K562 (cell line): ENCODE measurements around the gene TSPAN3. TPM values are rescaled to one million over a fixed set of nuclear protein-coding genes. Genes with fewer than 3 reads are reported as not detected.

Source experiments
- ATAC-seq: fragments of 200-7000 bp; cut with Tn5 transposase; 3 replicates; pipeline ENCODE4 v1.9.1; 2020; ENCODE audit warnings: moderate library complexity
- BruUV-seq: library from RNA; stranded (reverse); fragments of 400-500 nt; replicated peaks from 2 replicates; lab custom pipeline; 2021; lab: Mats Ljungman, UMichigan
- CTCF ChIA-PET: fragments of 300-600 bp; formaldehyde crosslinking; extraction: SDS; loops from one replicate; lab custom pipeline; 2021; ENCODE audit warnings: low intra/inter-chr PET ratio; lab: Yijun Ruan, JAX
- POLR2A ChIA-PET: fragments of 300-600, 350-650 bp; sonication (Branson Sonifier 250); formaldehyde crosslinking; extraction: SDS; loops from one replicate; lab custom pipeline; 2021; ENCODE audit warnings: antibody characterized with exemption, inconsistent platforms; lab: Yijun Ruan, JAX
- DNase-seq, 4 experiments: peaks; one replicate each; pipeline versions ENCODE4 v3.0.0 to v3.0.0-alpha.2; 2011 to 2018; ENCODE audit warnings: low spot score in 3 of 4, mixed read lengths in 3 of 4; ENCODE audit errors: extremely low read depth in 1 of 4
- FAIRE-seq: peaks from 2 replicates; lab custom pipeline; 2011; peaks lifted over from hg19 to GRCh38; lab: Jason Lieb, UNC
- H2AFZ ChIP-seq: 2 replicates; pipeline ENCODE4 v1.6.0; 2011; ENCODE audit warnings: low read depth, low read length, control low read depth, inconsistent platforms
- H3K27ac ChIP-seq: fragments of 200-600 bp; 3 replicates; pipeline ENCODE4 v1.8.0; 2011; ENCODE audit warnings: low read depth, mild to moderate bottlenecking, control low read depth, inconsistent platforms, low read length, moderate library complexity, mixed read lengths; ENCODE audit errors: extremely low read depth
- H3K27me3 ChIP-seq, 2 experiments: fragments of 300-600 bp in 1 of 2; 2 replicates in 1 of 2; 3 replicates in 1 of 2; pipeline versions ENCODE4 v1.6.0 to v1.8.0; 2011; ENCODE audit warnings: inconsistent platforms in 2 of 2, low read length in 2 of 2, mild to moderate bottlenecking in 1 of 2, mixed read lengths in 1 of 2, moderate library complexity in 1 of 2; ENCODE audit not compliant: control insufficient read depth in 2 of 2, insufficient read depth in 2 of 2
- H3K36me3 ChIP-seq: fragments of 300-600 bp; 3 replicates; pipeline ENCODE4 v1.8.0; 2011; ENCODE audit warnings: mild to moderate bottlenecking, low read length, inconsistent platforms; ENCODE audit not compliant: control insufficient read depth, insufficient read depth
- H3K4me1 ChIP-seq, 2 experiments: fragments of 200-600 bp in 1 of 2; replicated peaks in 1 of 2; 2 replicates in 1 of 2; 3 replicates in 1 of 2; pipeline versions ENCODE4 v1.5.1 to v1.8.0; 2011; ENCODE audit warnings: inconsistent platforms in 2 of 2, low read length in 2 of 2, mild to moderate bottlenecking in 1 of 2, mixed read lengths in 1 of 2, moderate library complexity in 1 of 2; ENCODE audit not compliant: control insufficient read depth in 2 of 2, insufficient read depth in 2 of 2
- H3K4me2 ChIP-seq: 2 replicates; pipeline ENCODE4 v1.6.1; 2011; ENCODE audit warnings: low read length, control low read depth, inconsistent platforms, mixed read lengths; ENCODE audit not compliant: insufficient read depth
- H3K4me3 ChIP-seq: fragments of 200-600 bp; sonication (generic), shearing (Covaris generic); 2 replicates; pipeline ENCODE4 v1.5.1; 2016; ENCODE audit warnings: control low read depth, inconsistent platforms
- H3K79me2 ChIP-seq: fragments of 200-600 bp; 3 replicates; pipeline ENCODE4 v1.8.0; 2011; ENCODE audit warnings: low read length, inconsistent platforms; ENCODE audit not compliant: control insufficient read depth, insufficient read depth
- H3K9ac ChIP-seq, 2 experiments: 2 replicates each; pipeline versions ENCODE4 v1.6.0 to v1.6.1; 2011; ENCODE audit warnings: low read depth in 2 of 2, low read length in 2 of 2, control low read depth in 1 of 2, inconsistent platforms in 1 of 2, mild to moderate bottlenecking in 1 of 2, mixed read lengths in 1 of 2; ENCODE audit not compliant: insufficient read depth in 1 of 2
- H3K9me1 ChIP-seq: one replicate; pipeline ENCODE4 v1.6.0; 2011; ENCODE audit warnings: inconsistent platforms, mild to moderate bottlenecking, low read length, moderate library complexity; ENCODE audit not compliant: control insufficient read depth, insufficient read depth
- H3K9me3 ChIP-seq: replicated peaks from 2 replicates; pipeline ENCODE4 v1.5.1; 2011; ENCODE audit warnings: low read depth, low read length, inconsistent platforms; ENCODE audit not compliant: control insufficient read depth, insufficient read depth
- H4K20me1 ChIP-seq: replicated peaks from 2 replicates; pipeline ENCODE4 v1.6.1; 2011; ENCODE audit warnings: low read length, inconsistent platforms, mixed read lengths; ENCODE audit not compliant: control insufficient read depth, insufficient read depth
- POLR2B ChIP-seq: fragments of 450-650 bp; IDR thresholded peaks from 2 replicates; pipeline ENCODE4 v1.6.1; 2018; ENCODE audit warnings: low read depth; ENCODE audit not compliant: partially characterized antibody
- PRDM10 ChIP-seq: fragments of 450-650 bp; IDR thresholded peaks from 2 replicates; pipeline ENCODE4 v1.6.1; 2018; ENCODE audit not compliant: partially characterized antibody
- RB1 ChIP-seq: fragments of 450-650 bp; IDR thresholded peaks from 2 replicates; pipeline ENCODE4 v1.6.1; 2017; ENCODE audit warnings: low read depth, mild to moderate bottlenecking
- RBM25 ChIP-seq: fragments of 200-400 bp; formaldehyde crosslinking; IDR thresholded peaks from 2 replicates; pipeline ENCODE4 v1.6.1; 2018; ENCODE audit warnings: low read length, low read depth, moderate library complexity; ENCODE audit not compliant: severe bottlenecking
- ZFP36 ChIP-seq: fragments of 150-350 bp; IDR thresholded peaks from 2 replicates; pipeline ENCODE4 v1.6.1; 2018; ENCODE audit warnings: low read length, low read depth; ENCODE audit not compliant: partially characterized antibody
- ZKSCAN1 ChIP-seq: fragments of 150-350 bp; IDR thresholded peaks from 2 replicates; pipeline ENCODE4 v1.6.1; 2016; ENCODE audit warnings: low read depth, low read length
- ZNF740 ChIP-seq, 3 experiments: fragments of 200-800 bp in 1 of 3; sonication (Bioruptor generic) in 1 of 3; sonication (generic) in 1 of 3; formaldehyde crosslinking in 1 of 3; IDR thresholded peaks; 2 replicates each; pipeline versions ENCODE4 v1.6.1 to v1.8.0; 2016 to 2022; ENCODE audit warnings: mild to moderate bottlenecking in 2 of 3, missing compliant biosample characterization in 2 of 3, missing genetic modification characterization in 2 of 3, missing genetic modification reagents in 1 of 3
- WGBS: fragments of 100-300 bp; shearing (Covaris generic); methylation state at CpG from one replicate; pipeline ENCODE4 v1.1.6; 2016; ENCODE audit warnings: low coverage, mixed read lengths; ENCODE audit not compliant: insufficient coverage; ENCODE audit errors: missing lambda C conversion rate; 5-methylcytosine and 5-hydroxymethylcytosine counted together
- in situ Hi-C: fragments of 300-500 bp; cut with MboI; formaldehyde crosslinking; loops from 4 replicates; pipeline ENCODE4 v1.15.0; 2018; ENCODE audit warnings: inconsistent platforms, mixed read lengths
- intact Hi-C: fragments of 100-400 bp; cut with micrococcal nuclease; formaldehyde crosslinking; loops from 2 replicates; pipeline ENCODE4 v1.14.2; 2022
- polyA plus RNA-seq, 8 experiments: library from polyadenylated mRNA; depleted of rRNA in 4 of 8; stranded (reverse) in 5 of 8; unstranded in 3 of 8; fragments of >200 nt; fragmentation: Nextera tagmentation in 2 of 8; fragmentation: Illumina TruSeq in 1 of 8; extraction: Ambion mirVana in 2 of 8; extraction: Trizol in 1 of 8; gene quantifications; 2 replicates each; pipeline versions ENCODE4 v1.2.1 to v1.2.3, GENCODE V29; 2011 to 2014; ENCODE audit warnings: inconsistent platforms in 1 of 8, missing spikeins in 1 of 8
- total RNA-seq, 7 experiments: library from RNA; depleted of rRNA in 6 of 7; stranded (reverse); fragments of >200 nt in 6 of 7; fragmentation: Illumina TruSeq in 2 of 7; extraction: Trizol in 2 of 7; gene quantifications; 2 replicates each; pipeline versions ENCODE4 v1.2.1 to v1.2.3, GENCODE V29; 2011 to 2021; ENCODE audit warnings: low replicate concordance in 1 of 7

TSPAN3 gene
- total and polyA plus RNA-seq, 9 of the 15 experiments (the other 6 are each of a cell fraction or from before 2014, with no cell fraction given) = 14.3 to 144 (median 71.1) TPM

- DNase-seq (no peak), ATAC-seq (no peak), FAIRE-seq (no peak)
- Histone ChIP-seq H3K79me2 (no peaks in the 10 kb centered on the region), H3K27me3 (peaks cover 4 to 51% of the 10 kb centered on the region in 2 experiments; a peak in 4 of 5 replicates), H2AFZ (no peak overlapping the region), H3K9me3 (no peaks in the 10 kb centered on the region), H3K27ac (no peak overlapping the region), H3K4me1 (peaks cover 0 to 12% of the 10 kb centered on the region in 2 experiments; a peak in 2 of 5 replicates), H3K9ac (no peak overlapping the region), H4K20me1 (0 out of 2 replicates have a peak, but pooled peaks cover 8% of the 10 kb centered on the region), H3K36me3 (no peaks in the 10 kb centered on the region), H3K4me2 (no peak overlapping the region), H3K4me3 (no peak overlapping the region), H3K9me1 (no peaks in the 10 kb centered on the region)
- intact Hi-C loops (loop anchor here (5.0 to 10.0 kb wide), 4 partner anchors 87 to 474 kb away; no protein-coding TSS in a partner anchor), in situ Hi-C loops (loop anchor here (10.0 kb wide), 1 partner anchor 484 kb away; no protein-coding TSS in a partner anchor)
- CTCF ChIA-PET = no interaction called here
- BruUV-seq = no TSS peak
- WGBS = 13% methylated on average over 4 of the region's 6 CpGs
- peak; percentile 97 for TF ChIP-seq ZKSCAN1
- peak; percentile 67 for TF ChIP-seq RBM25
- TF ChIP-seq PRDM10 = no peak
- TF ChIP-seq RB1 = no peak
- 0 out of 2 replicates have a peak, but pooled peaks have one; percentile 30 for TF ChIP-seq ZNF740 (CRISPR knock-in tag; IDR thresholded peaks at IDR 0.05)
- TF ChIP-seq ZNF740 (tag; IDR thresholded peaks at IDR 0.05) = no peak
- peak; percentile 93 for TF ChIP-seq ZFP36
- no peak for TF ChIP-seq POLR2B
- POLR2A ChIA-PET = no interaction called here
Observed at GRCh38 chr15:77020348-77021087, 50.4 kb downstream of the TSPAN3 start.
